ENCODE measurements around the gene HSD17B4.
"Not testable (repeated sequence)": the region's sequence is repeated elsewhere in the genome, so short reads cannot be mapped to it uniquely, and the experiment has no call there.

The HSD17B4 gene, protein sequence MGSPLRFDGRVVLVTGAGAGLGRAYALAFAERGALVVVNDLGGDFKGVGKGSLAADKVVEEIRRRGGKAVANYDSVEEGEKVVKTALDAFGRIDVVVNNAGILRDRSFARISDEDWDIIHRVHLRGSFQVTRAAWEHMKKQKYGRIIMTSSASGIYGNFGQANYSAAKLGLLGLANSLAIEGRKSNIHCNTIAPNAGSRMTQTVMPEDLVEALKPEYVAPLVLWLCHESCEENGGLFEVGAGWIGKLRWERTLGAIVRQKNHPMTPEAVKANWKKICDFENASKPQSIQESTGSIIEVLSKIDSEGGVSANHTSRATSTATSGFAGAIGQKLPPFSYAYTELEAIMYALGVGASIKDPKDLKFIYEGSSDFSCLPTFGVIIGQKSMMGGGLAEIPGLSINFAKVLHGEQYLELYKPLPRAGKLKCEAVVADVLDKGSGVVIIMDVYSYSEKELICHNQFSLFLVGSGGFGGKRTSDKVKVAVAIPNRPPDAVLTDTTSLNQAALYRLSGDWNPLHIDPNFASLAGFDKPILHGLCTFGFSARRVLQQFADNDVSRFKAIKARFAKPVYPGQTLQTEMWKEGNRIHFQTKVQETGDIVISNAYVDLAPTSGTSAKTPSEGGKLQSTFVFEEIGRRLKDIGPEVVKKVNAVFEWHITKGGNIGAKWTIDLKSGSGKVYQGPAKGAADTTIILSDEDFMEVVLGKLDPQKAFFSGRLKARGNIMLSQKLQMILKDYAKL

GRCh38 chr5:119452373-119453039, at the start of gene HSD17B4:
TSS of gene HSD17B4 (plus strand) at chr5:119452497. CDS start at chr5:119452576, 79 bp downstream.
- peak; percentile 90 for DNase-seq (ENCODE audit: low read depth, low spot score)

DNA sequence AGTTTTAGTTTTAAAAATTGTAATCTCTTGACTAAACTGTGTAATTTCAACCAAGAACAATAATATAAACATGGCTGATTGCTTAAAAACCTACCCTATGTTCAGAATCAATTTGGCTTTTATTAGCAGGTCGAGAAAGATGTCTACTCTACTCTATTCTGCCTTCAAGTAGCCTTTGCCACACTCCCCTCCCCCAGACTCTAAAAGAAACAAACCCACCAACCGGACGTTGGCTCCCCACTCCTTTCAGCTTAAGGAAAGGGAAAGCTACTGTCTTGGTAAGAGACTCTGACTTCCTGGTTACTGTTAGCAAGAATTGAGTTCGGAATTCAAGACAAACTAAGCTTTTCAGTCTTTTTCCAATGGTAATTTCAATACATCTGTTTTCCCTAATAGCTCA, 49.7 kb upstream of the HSD17B4 start:
- DNase-seq (ENCODE audit: low read depth, low spot score): no peak

DNA sequence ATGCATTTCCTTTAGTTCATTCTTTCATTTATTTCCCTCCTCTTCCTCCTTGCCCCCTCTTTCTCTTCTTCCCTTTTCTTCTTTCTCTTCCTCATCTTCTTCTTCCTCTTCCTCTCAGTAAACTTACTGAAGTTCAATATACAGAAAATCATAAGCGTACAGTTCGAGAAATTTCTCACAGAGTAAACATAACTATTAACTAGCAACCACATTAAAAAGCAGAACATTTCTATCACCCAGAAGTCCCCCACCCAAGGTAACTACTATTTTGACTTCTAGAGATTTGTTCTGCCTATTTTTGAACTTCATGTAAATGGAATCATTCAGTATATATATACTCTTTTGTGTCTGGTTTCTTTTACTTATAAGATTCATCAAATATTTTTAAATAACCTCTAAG, 48.3 kb upstream of the HSD17B4 start:
- no peak for DNase-seq (ENCODE audit: low read depth, low spot score)

- no peak for DNase-seq (ENCODE audit: low read depth, low spot score)
Measured at GRCh38 chr5:119405419-119405818, 46.9 kb upstream of the HSD17B4 start.

GRCh38 chr5:119406551-119407110, 45.7 kb upstream of the HSD17B4 start:
- DNase-seq (ENCODE audit: low read depth, low spot score): no peak

- DNase-seq (ENCODE audit: low read depth, low spot score): no peak
Measured at GRCh38 chr5:119409235-119409815, 43.0 kb upstream of the HSD17B4 start.

GRCh38 chr5:119410448-119411159, 41.7 kb upstream of the HSD17B4 start:
- DNase-seq (ENCODE audit: low read depth, low spot score): no peak

- no peak for DNase-seq (ENCODE audit: low read depth, low spot score)
Measured at GRCh38 chr5:119411361-119412278, 40.7 kb upstream of the HSD17B4 start.

DNA sequence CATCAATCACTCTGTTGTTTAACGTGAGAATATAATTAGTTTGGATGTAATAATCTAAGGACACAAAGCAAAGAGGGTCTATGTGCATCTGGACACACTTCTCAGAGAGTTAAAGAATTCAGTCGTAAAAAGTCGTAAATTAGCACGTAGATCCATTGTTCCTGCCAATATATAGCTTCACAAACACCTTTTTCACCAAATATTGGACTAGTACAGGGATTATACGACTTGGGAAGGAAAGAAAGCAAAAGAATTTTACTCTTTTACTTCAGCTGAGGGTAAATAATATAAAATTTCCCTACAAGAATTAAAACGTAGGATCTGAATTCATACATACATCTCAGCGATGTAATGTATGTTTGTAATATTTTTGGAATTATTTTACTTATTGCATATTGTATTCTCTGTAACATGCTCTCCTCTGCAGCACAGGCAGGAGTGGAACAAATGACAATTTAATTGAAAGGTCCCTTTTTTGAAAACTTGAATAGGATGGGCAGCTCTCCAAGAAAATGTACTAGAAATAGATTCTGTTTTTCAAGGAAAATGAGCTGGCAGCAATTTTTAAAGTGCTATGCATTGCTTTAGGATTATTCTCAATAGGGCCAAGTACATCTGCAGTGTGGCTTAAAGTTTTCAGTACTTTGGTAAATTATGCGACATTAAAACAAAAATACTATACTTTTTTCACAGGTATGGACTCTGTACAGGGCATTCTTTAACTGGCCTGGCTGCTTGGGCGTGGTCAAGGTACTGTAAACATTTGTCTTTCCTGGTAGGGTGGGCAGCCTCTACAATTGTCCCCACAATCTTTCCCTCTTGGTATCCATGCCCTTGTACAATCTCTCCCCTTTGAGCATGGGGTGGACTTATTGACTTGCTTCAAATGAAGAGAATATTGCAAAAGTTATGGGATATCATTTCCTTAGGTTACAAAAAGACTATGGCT, 39.7 kb upstream of the HSD17B4 start:
- no peak for DNase-seq (ENCODE audit: low read depth, low spot score)

DNA sequence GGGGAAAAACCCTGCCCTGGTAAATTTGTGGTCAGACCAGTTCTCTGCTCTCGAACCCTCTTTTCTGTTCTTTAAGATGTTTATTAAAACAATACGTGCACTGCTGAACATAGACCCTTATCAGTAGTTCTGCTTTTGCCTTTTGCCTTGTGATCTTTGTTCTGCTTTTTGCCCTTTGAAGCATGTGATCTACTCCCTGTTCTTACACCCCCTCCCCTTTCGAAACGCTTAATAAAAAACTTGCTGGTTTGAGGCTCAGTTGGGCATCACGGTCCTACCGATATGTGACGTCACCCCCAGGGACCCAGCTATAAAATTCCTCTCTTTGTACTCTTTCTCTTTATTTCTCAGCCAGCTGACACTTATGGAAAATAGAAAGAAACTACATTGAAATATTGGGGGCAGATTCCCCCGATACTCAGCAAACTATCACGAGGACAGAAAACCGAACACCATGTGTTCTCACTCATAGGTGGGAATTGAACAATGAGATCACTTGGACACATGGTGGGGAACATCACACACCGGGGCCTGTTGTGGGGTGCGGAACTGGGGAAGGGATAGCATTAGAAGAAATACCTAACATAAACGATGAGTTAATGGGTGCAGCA, 38.1 kb upstream of the HSD17B4 start:
- DNase-seq (ENCODE audit: low read depth, low spot score): not testable (repeated sequence)

DNA sequence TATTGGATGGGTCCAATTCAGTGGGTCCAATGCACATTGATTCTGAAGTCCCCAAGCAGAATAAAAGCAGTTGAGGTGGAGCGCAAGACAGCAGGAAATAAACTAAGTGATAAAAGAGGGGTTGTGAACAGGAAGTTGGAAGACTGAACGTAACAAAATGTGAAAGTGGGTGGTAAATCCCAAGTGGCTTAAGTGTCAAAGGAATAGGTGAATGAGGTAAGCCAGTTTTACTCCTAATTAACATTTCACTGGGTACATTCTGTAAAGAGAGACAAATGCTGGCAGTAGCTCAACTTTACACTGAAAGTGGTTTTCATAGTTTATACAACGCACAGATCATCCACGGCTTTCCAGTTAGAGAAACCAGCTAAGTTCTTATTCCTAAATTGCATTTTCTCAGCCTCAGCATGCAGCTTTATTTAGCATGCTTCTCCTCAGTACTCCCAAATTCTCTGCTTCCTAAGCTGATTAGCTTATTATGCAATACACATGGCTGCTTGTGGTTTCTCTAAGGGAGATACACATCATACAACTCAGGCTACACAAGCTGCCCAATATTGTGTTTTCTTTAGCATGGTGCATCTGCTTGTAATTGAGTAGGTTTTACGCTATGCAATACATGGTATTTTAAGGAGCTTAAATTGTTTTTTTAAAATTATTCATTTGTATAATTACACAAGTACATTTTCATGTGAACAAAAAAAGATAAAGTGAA, 34.2 kb upstream of the HSD17B4 start:
- DNase-seq (ENCODE audit: low read depth, low spot score): no peak

DNA sequence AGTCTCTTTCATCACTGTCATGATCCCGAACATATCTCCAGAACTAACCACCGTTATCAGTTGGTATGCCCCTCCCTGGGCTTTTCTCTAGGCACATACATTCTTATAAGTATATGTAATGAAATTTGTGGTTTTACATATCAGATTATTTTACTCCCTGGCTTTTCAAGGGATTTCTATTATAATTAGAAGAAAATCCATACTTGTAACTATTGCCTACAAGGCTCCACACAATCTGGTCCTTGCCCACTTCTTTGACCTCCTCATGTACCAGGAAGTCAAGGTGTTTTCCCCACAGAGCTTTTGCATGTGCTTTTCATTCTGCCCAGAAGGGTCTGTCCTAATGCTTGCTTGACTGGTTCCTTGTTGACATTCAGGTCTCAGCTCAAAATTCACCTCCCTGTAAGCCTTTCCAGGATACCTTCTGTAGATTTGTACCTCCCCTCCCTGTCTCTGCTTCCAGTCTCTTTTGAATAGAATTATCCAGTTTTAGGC, 33.6 kb upstream of the HSD17B4 start:
- DNase-seq (ENCODE audit: low read depth, low spot score): no peak

DNA sequence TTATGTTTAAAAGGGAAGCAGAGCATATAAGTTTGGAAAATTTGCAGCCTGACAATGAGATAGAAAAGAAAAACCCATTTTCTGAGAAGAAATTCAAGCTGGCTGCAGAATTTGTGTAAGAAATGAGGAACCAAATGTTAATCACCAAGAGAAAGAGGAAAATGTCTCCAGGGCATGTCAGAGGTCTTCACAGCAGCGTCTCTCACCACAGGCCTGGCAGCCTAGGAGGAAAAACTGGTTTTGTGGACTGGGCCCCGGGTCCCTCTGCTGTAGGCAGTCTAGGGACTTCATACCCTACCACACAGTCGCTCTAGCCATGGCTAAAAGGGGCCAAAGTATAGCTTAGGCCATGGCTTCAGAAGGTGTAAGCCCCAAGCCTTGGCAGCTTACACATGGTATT, 32.1 kb upstream of the HSD17B4 start:
- DNase-seq (ENCODE audit: low read depth, low spot score): no peak

GRCh38 chr5:119426057-119426456, 26.2 kb upstream of the HSD17B4 start:
- no peak for DNase-seq (ENCODE audit: low read depth, low spot score)

DNA sequence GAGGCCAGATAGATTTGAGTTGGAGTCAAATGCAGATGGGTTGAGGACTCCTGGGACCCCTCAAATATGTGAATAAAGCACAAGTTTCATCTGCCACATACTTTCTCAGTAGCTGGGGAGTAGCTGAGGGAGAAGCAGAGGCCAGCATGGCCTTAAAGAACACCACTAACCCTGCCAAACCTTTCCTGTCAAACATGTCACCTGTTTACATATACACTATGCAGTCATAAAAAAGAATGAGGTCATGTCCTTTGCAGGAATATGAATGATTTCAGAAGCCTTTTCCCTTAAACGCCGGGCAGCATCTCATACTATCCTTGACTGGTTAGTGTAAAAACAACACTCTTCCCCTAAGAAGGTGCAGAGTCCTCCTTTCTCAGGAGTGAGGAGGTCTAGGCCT, 25.2 kb upstream of the HSD17B4 start:
- no peak for DNase-seq (ENCODE audit: low read depth, low spot score)

GRCh38 chr5:119427596-119427995, 24.7 kb upstream of the HSD17B4 start:
- not testable (repeated sequence) for DNase-seq (ENCODE audit: low read depth, low spot score)

DNA sequence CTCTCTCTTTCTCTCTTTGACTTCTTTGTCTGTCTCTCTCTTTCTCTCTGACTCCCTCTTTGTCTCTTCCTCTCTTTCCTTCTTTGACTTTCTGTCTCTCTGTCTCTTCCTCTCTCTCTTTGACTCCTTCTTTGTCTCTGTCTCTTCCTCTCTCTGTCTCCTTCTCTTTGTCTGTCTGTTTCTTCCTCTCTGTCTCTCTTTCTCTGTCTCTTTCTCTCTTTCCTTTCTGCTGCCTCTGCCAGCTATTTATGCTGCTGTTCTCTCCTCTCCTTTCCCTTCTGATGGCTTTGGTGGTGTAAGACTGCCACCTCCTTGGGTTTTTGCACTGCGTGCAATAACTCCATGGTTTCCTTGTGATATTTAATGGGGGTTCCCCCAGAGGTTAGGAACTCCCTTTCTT, 24.1 kb upstream of the HSD17B4 start:
- DNase-seq (ENCODE audit: low read depth, low spot score): not testable (repeated sequence)

GRCh38 chr5:119428574-119428973, 23.7 kb upstream of the HSD17B4 start:
- DNase-seq (ENCODE audit: low read depth, low spot score): not testable (repeated sequence)

Measured in iPS DF 19.7 (cell line).